ENCODE data around the gene TAGLN2.

The TAGLN2 gene

DNA sequence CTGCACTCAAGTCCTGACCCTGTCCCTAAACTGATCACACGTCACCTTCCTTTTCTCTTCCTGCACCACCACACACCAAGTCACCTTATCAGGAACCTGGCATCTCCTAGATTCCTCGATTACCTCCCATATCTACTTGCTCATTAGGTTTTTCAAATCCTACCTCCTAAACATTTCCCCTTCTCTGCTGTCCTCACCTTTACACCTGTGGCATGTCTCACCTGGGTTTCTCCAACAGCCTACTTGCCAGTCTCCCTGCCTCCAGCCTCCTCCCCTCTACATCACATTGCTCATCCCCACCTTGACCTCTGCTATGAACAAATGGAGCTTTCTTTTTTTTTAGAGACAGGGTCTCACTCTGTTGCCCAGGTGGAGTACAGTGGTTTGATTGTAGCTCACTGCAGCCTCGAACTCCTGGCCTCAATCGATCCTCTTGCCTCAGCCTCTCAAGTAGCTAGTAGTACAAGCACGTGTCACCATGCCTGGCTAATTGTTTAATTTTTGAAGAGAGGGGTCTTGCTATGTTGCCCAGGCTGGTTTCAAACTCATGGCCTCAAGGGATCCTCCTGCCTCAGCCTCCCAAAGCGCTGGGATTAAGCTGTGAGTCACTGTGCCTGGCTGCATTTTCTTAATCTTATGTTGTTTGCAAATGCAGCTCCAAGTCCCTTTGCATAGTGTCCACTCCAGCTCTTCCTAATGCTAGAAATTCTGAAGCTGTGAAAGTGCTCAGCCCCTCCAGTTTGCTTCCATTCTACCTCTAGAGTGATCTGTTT lies 13.8 kb upstream of the TAGLN2 start:
- no peak overlapping the region for H3K4me3 ChIP-seq (ENCODE audit: low read depth, low read length)
- TF ChIP-seq, protein P1, sequence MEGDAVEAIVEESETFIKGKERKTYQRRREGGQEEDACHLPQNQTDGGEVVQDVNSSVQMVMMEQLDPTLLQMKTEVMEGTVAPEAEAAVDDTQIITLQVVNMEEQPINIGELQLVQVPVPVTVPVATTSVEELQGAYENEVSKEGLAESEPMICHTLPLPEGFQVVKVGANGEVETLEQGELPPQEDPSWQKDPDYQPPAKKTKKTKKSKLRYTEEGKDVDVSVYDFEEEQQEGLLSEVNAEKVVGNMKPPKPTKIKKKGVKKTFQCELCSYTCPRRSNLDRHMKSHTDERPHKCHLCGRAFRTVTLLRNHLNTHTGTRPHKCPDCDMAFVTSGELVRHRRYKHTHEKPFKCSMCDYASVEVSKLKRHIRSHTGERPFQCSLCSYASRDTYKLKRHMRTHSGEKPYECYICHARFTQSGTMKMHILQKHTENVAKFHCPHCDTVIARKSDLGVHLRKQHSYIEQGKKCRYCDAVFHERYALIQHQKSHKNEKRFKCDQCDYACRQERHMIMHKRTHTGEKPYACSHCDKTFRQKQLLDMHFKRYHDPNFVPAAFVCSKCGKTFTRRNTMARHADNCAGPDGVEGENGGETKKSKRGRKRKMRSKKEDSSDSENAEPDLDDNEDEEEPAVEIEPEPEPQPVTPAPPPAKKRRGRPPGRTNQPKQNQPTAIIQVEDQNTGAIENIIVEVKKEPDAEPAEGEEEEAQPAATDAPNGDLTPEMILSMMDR (IDR thresholded peaks at IDR 0.05; ENCODE audit: low read depth, low read length): no peak

DNA sequence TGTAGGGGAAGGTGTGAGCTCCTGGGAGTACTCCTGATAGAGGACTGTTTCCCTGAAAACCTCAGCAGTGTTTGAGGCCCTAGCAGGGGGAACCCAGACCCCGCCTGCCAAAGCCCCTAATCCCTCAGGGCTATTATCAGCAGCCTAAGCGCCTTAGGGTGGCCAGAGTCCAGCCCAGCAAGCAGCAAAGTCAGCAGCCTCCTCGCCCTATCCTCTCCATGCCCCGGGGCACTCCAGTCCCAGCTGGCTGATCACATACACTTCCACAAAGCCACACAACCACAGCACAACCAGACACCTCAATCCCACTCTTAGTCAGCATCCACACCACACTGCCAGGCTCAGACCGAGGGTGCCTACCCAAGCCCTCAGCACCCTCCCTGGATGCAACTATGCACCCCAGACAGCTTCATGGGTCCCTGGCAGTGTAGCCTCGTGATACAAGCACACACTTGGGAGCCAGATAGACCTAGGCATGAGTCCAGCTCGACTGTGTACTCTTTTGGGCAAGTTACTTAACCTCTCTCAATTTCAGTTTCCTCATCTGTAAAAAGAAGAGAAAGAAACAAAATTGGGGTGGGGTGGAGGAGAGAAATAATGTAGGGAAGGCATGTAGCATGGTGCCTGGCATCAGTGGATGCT lies 13.0 kb upstream of the TAGLN2 start:
- TF ChIP-seq, protein P1 (IDR thresholded peaks at IDR 0.05; ENCODE audit: low read depth, low read length): no peak
- no peak overlapping the region for H3K4me3 ChIP-seq (ENCODE audit: low read depth, low read length)

DNA sequence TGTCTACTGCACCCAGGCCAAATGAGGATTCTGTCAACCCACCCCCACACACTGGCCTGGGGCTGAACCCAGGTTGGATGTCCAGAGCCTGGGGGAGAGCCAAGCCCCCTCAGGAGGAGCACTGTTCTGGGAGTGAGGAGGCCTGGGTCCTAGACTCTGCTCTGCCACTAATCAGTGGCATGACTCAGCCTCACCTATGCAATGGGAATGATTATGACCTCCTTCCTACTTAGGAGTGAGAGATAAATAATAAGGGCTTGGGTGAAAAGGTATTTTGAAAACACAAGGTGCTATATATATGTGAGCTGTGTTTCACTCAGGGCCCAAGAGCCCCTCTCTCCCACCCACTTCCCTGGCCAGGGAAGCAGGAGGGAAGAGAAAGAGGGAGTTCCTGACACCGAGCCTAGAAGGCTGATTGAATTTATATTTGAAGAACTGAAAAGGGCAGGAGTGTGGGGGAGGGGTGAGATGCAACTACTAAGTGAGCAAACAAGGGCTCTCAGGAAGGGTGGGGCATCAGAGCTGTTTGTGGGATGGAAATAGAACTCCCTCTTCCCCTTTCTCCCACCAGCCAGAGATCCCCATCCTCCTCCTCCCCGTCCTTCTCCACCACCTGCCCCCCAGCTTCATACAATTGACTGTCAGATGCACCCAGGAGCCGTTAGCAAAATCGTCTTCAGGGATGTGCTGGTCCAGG lies 11.9 kb upstream of the TAGLN2 start:
- no peak overlapping the region for H3K4me3 ChIP-seq (ENCODE audit: low read depth, low read length)
- TF ChIP-seq, protein P1 (IDR thresholded peaks at IDR 0.05; ENCODE audit: low read depth, low read length): no peak

DNA sequence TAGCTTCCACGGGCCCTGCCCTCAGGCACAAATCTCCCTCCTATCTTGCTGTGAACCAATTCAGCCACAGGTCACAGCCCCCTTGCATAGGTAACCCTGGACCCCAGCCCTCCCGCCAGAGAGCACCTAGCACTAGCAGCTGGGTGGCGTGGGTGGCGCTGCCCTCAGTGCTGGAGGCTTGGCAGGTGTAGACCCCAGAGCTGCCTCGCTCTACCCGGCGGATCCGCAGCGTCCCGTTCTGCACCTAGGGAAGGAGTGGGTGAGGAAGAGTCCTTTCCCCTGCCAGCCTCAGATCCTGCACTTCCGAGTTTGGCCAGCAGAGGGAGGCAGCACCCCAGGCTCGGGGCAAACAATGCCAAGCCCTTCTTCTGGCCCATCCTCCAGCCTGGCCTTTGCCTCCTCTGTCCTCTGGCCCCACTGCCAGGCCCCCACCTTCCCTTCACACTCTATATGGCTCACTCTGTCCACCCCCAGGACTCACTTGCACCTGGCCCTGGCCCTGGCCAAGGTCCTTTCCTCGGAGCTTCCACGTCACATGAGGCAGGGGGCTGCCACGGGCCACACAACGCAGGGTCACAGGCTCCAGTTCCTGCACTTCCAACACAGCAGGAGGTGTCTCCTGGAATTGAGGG lies 11.1 kb upstream of the TAGLN2 start:
- TF ChIP-seq, protein P1 (IDR thresholded peaks at IDR 0.05; ENCODE audit: low read depth, low read length): peak; percentile 99
- no peak overlapping the region for H3K4me3 ChIP-seq (ENCODE audit: low read depth, low read length)

DNA sequence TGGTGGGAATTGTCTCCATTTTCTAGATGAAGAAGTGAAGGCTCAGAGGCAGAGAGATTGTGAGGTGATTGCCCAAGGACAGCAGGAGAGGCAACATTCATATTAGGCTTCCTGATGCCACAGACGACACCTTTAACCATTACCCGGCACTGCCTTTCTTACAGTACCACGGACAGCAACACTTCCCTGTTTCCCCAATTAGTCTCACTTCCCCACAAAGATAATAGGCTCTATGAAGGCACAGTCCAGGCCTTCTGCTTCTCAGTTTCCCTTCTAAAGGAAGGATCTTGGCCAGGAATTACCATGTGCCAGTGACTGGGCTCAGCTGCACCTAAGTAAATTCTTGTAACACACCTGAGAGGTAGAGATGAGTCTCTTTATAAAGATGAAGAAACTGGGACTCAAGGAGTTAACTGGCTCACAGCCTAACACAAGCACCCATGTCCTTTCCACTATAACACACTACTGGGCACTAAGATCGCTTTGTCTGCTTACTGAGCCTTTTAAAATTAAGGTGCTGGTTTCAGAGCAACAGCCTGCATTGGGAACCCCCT lies 10.5 kb upstream of the TAGLN2 start:
- TF ChIP-seq, protein P1 (IDR thresholded peaks at IDR 0.05; ENCODE audit: low read depth, low read length): no peak
- no peak overlapping the region for H3K4me3 ChIP-seq (ENCODE audit: low read depth, low read length)

DNA sequence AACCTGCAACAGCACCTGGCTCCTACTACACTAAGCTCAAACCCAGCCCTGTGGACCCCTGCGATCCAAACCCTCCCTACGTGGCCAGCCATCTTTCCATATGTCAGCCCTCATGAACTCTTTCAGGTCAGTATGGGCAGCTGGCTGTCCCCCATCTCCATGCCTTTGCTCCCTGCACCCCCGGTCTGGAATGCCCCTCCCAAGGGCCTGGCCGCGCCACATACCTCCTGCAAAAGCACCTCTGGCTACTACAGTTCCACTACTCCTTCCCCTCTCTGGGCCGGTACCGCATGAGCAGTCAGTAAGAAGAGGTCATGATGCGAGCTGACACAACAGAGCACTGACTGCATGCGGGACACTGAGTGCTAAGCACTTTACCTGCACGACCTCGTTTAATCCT lies 10.0 kb upstream of the TAGLN2 start:
- TF ChIP-seq, protein P1 (IDR thresholded peaks at IDR 0.05; ENCODE audit: low read depth, low read length): no peak
- no peak overlapping the region for H3K4me3 ChIP-seq (ENCODE audit: low read depth, low read length)

Data from WI38 (cell line).